Gastroesophageal sphincter (tissue), 3 donors: Measurements from ENCODE around the gene CCNK.

Experiments
- CTCF ChIP-seq, 4 experiments: fragments of 200-600 bp in 2 of 4; fragments of 450-650 bp in 2 of 4; sonication (generic) in 1 of 4; IDR thresholded peaks; one replicate each; pipeline ENCODE4 v1.5.1; 2017 to 2019; ENCODE audit warnings: antibody characterized with exemption in 4 of 4, mild to moderate bottlenecking in 2 of 4, moderate library complexity in 2 of 4
- POLR2A ChIP-seq, 2 donors: fragments of 450-650 bp; IDR thresholded peaks; one replicate each; pipeline ENCODE4 v1.6.1; 2017; ENCODE audit warnings: antibody characterized with exemption in 2 of 2, mild to moderate bottlenecking in 2 of 2, moderate library complexity in 1 of 2
- POLR2AphosphoS5 ChIP-seq: sonication (generic); formaldehyde crosslinking; IDR thresholded peaks from one replicate; pipeline ENCODE4 v1.6.1; 2017; ENCODE audit warnings: antibody characterized with exemption

- no peak for TF ChIP-seq CTCF (IDR thresholded peaks at IDR 0.05)
- peak; percentile 94 to 96 for TF ChIP-seq POLR2A (IDR thresholded peaks at IDR 0.05)
- peak; percentile 99 for TF ChIP-seq POLR2AphosphoS5
These were observed at the start of gene CCNK for GRCh38 chr14:99480917-99481744.
